Activated CD4-positive, alpha-beta T cell treated with anti-CD3 and anti-CD28 coated beads, Interleukin-2, Interleukin-4, amounts not matched to agents 100 ng/mL and 50 ng/mL, durations not matched to agents 16 hours and 8 hours (primary cell): ENCODE measurements around the gene TRAF3IP1.
"Not testable (repeated sequence)": the region's sequence is repeated elsewhere in the genome, so short reads cannot be mapped to it uniquely, and the experiment has no call there.

Source experiments
- DNase-seq: peaks from one replicate; pipeline ENCODE4 v3.0.0-alpha.2; 2020; ENCODE audit warnings: low spot score

Gene TRAF3IP1

GRCh38 chr2:238339814-238340213, 19.5 kb downstream of the TRAF3IP1 start:
- no peak for DNase-seq

DNA sequence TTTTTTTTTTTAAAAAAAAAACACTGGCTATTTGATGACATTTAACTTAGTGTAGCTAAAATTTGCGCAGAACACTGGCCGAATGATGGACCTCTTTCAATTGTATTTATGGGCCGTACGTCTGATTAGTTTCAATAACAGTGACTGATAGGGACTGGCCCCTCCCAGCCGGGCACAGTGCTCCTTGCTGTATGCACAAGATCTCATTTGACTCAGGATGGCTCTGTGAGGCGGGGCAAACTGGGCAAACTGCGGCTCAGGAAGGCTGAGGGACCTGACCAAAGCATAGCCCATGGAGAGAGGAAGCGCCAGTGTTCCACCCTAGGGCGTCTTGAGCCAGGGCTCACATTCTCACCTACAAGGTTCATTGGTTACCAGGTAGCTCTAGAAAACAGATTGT, 21.2 kb downstream of the TRAF3IP1 start:
- DNase-seq: no peak

- DNase-seq: no peak
Measured at GRCh38 chr2:238344035-238344434, 23.7 kb downstream of the TRAF3IP1 start.

- no peak for DNase-seq
Measured at GRCh38 chr2:238344517-238344916, 24.2 kb downstream of the TRAF3IP1 start.

DNA sequence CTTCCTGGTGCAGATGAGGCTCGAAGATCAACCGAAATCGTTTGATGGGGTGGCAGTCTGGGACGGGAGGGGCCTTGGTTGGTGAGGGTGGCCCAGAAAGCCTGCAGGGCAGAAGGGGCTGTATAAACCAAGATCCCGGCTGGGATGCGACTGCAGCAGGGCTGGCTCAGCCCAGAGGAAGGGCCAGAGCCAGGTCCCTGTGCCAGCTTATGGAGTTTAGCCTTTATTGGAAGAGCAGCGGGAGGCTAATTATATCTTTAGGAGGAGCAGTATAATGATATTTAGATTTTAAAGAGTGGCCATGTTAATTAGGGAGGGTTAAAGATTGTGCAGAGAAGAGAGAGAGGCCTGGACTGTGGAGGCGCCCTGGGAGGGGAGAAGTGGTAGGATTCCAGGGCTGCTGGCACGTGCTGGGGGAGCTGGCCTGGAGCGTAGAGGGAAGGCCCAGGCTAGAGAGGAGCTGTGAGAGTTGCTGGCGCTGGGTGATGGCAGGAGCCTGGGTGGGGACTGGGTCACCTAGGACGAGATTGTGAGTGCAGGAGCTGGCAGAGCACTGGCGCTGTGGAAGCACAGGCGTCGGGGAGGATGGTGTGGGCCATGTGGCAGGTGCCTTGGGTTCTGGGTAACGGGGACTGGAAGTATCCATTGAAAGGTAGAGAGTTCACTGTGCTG, 25.1 kb downstream of the TRAF3IP1 start:
- DNase-seq: no peak

DNA sequence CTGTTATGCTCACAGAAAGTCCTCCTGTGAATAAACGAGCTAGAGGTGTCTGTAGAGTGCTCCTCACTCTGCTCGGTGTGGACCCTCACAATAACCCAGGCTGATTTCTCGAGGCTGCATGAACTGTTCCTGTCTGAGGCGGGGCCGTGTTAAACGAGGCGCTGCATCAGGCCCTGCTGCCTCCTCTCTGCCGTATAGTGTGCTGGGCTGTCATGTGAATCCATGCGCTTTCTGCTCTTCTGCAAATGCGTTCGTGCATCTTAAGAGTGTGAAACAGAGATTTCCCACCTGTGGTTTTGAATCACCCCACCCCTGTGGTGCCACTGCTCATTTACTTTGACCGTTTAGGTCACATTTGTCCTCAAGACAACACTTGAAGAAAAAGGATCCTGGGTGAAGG, 26.2 kb downstream of the TRAF3IP1 start:
- no peak for DNase-seq

GRCh38 chr2:238350150-238350897, 30.0 kb downstream of the TRAF3IP1 start:
- no peak for DNase-seq

DNA sequence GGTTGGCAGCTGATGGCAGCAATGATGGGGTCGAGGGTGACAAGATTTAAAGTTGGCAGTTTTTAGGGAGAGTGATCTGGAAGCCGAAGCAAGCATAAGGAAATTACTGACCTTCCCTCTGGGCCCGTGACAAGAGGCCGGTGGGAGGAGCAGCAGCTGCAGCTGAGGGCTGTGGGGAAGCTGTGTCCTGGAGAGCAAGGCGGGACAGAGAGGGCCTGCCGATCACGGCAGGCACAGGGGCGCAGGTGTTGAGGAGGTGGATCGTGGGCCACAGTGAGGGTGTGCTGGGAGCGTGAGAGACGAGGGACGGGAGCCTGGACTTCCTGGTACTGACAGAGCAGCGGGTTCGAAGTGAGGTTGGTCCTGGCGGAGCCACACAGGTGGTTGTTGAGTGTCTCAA, 31.0 kb downstream of the TRAF3IP1 start:
- DNase-seq: no peak

- DNase-seq: no peak
Measured at GRCh38 chr2:238352361-238352760, 32.0 kb downstream of the TRAF3IP1 start.

DNA sequence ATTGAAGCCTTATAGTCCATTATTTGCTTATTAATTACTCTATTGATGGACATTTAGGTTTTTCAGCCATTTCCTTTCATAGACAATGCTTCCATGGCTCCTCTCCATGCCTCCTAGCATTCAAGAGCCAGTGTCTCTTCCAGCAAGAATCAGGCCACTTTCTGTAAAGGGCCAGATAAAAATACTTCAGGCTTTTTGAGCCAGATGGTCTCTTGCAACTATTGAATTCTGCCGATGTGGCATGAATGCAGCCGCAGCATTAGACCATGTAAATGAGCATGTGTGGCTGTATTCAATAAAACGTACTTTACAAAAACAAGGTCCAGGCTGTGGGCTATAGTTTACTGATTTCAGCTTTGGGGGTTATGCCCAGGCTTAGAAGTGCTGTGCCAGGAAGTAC, 38.5 kb downstream of the TRAF3IP1 start:
- DNase-seq: no peak

GRCh38 chr2:238359403-238359802, 39.1 kb downstream of the TRAF3IP1 start:
- DNase-seq: no peak

GRCh38 chr2:238361877-238362276, 41.6 kb downstream of the TRAF3IP1 start:
- DNase-seq: no peak

DNA sequence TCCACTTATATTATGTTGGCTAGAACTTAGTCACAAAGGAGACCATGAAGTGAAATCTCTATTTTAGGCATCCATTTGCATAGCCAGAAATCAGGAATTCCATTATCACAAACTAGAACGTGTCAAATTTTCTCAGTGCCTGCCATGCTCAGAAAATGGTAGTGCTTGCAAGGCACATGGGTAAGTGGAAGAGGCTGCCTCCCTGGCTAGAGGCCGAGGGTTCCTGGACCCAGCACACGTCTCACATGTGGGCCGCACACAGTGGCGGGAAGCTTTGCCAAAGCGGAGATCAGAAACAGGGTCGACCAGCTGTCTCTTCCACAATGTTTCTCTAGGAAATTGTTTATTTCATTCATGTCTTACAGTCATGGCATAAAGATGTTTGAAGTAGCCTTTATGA, 42.3 kb downstream of the TRAF3IP1 start:
- no peak for DNase-seq

DNA sequence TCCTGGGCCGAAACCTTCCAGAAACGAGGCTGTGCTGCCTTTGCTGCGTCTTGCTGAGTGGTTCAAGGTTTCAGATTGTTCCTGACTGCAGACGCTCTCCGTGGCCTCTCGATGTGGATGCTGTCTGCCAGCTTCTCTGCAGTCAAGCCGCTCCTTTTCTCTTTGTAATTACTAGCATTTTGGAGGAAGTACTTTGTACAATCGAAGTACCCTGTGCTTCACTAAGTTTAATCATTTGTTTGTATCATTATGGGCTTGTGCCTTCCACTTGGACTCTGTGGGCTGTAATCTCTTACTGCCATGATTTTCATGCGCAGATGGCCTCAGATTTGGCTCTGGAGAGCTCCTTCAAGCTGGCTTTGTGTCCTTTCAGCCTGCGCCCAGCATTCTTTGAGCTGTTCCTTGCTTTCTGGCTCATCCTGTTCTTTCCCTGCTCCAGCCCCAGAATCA, 49.3 kb downstream of the TRAF3IP1 start:
- DNase-seq: no peak

GRCh38 chr2:238370094-238370822, 49.9 kb downstream of the TRAF3IP1 start:
- DNase-seq: no peak

- DNase-seq: peak; percentile 60
Measured at GRCh38 chr2:238370823-238371372, 50.6 kb downstream of the TRAF3IP1 start.

- not testable (repeated sequence) for DNase-seq
Measured at GRCh38 chr2:238372277-238372676, 52.0 kb downstream of the TRAF3IP1 start.

DNA sequence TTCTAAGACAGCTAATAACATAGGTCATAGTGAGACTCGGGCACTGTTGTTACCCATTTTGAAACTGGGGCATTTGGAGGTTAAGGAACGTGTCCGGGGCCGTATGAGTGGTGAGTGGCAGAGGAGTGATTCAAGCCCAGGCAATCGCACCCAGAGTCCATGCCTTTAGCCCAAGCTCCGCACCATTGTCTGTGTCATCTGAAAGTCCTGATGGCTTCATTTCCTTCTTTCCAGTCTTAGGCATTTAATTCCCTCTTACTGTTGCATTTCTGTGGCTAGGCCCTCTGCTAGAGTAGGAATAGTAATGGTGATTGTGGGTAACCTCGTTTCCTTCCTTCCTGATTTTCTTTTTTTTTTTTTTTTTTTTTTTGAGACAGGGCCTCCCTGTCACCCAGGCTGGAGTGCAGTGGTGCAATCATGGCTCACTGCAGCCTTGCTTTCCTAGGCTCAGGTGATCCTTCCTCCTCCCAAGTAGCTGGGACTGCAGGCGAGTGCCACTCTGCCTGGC, 56.6 kb downstream of the TRAF3IP1 start:
- DNase-seq: peak; percentile 48

- no peak for DNase-seq
Measured at GRCh38 chr2:238378230-238379095, 58.1 kb downstream of the TRAF3IP1 start.

DNA sequence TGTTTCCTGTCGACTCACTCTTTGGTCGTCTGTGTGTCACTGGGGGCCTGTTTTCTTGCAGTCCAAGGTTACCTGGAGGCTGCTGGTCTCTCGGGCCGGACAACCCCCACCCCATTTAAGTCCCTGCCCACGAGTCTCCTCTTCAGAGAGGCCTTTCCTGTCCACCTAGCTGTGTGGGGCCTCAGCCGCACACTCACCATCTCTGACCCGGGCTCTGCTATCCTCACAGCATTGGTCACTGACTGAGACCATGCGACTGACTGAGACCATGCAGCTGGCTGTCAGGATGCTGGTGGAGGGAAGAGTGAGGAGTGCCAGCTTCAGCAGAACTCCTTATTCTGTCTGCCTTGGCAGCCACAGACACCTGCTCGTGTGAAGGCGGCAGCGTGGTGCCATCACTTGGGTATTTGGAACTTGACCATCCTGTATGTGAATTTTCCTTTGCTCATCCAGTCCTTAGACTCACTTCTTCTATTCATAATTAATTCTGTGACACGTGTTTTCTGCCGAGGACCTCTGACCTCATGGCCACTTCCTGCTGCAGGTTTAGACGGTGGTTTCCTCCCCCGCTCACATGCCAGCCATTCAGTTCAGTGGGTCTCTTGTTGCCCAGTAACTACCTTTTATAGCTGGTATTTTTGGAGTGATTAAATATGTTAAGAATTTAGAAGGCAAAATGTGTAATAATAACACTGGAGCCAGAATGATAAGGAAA, 58.9 kb downstream of the TRAF3IP1 start:
- peak; percentile 30 for DNase-seq

DNA sequence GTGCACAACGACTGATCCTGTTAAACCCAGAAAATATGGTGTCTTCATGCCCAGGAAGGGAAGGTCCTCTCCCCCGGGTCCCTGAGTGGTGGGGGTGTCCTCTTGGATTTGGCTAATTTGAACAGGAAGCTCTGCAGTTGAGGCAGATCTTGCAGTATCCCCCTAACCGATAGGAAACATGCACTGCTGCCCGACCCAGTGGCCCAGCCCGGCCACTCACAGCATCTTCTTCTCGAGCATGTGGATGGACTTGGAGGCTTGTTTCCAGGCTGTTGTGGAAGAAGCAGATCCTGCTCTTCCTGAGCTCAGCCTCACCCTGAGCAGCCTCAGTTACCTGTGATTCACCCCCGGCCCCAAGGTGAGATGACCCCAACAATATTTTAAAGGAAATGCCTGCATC, 60.0 kb downstream of the TRAF3IP1 start:
- no peak for DNase-seq
